IMR-90 (cell line): ENCODE data around the gene MLYCD. TPM values are rescaled to one million over a fixed set of nuclear protein-coding genes. Genes with fewer than 3 reads are reported as not detected.

Experiments used
- ATAC-seq: fragments of 200-7000 bp; cut with Tn5 transposase; 2 replicates; pipeline ENCODE4 v1.9.1; 2020; ENCODE audit warnings: low read depth, mild to moderate bottlenecking, moderate library complexity
- BruUV-seq: library from RNA; stranded (reverse); fragments of 400-500 nt; replicated peaks from 2 replicates; lab custom pipeline; 2021; lab: Mats Ljungman, UMichigan
- CTCF ChIA-PET: fragments of 300-600 bp; formaldehyde crosslinking; extraction: SDS; loops from one replicate; lab custom pipeline; 2021; ENCODE audit warnings: antibody characterized with exemption; lab: Yijun Ruan, JAX
- POLR2A ChIA-PET: fragments of 300-600 bp; sonication (Branson Sonifier 250); formaldehyde crosslinking; loops from one replicate; lab custom pipeline; 2022; ENCODE audit warnings: antibody characterized with exemption; ENCODE audit not compliant: unreplicated experiment; lab: Charles Lee
- DNase-seq: peaks from one replicate; pipeline ENCODE4 v3.0.0; 2013
- H2AFZ ChIP-seq: replicated peaks from 2 replicates; pipeline ENCODE3; 2013; ENCODE audit warnings: low read length, mild to moderate bottlenecking; ENCODE audit not compliant: poor library complexity
- H2AK5ac ChIP-seq: 2 replicates; pipeline ENCODE4 v1.6.1; 2013; ENCODE audit warnings: low read depth, low read length, inconsistent platforms
- H2AK9ac ChIP-seq: replicated peaks from 2 replicates; pipeline ENCODE3; 2013; ENCODE audit warnings: mild to moderate bottlenecking, low read depth, low read length, moderate library complexity; ENCODE audit not compliant: poor library complexity
- H2BK120ac ChIP-seq: 2 replicates; pipeline ENCODE4 v1.6.1; 2013; ENCODE audit warnings: low read depth, low read length, inconsistent platforms
- H2BK15ac ChIP-seq: 3 replicates; pipeline ENCODE4 v1.6.1; 2013; ENCODE audit warnings: low read depth, low read length, inconsistent platforms
- H2BK20ac ChIP-seq: 2 replicates; pipeline ENCODE4 v1.6.1; 2013; ENCODE audit warnings: low read depth, mild to moderate bottlenecking, inconsistent platforms, low read length, moderate library complexity
- H2BK5ac ChIP-seq: 2 replicates; pipeline ENCODE4 v1.6.1; 2013; ENCODE audit warnings: mild to moderate bottlenecking, low read depth, low read length, inconsistent platforms; ENCODE audit not compliant: poor library complexity, severe bottlenecking
- H3K14ac ChIP-seq: replicated peaks from 2 replicates; pipeline ENCODE4 v1.6.1; 2013; ENCODE audit warnings: low read depth, low read length, inconsistent platforms
- H3K18ac ChIP-seq: 2 replicates; pipeline ENCODE4 v1.6.1; 2013; ENCODE audit warnings: low read depth, low read length, control low read depth
- H3K23ac ChIP-seq: 2 replicates; pipeline ENCODE4 v1.6.1; 2013; ENCODE audit warnings: low read depth, low read length, inconsistent platforms
- H3K27ac ChIP-seq: 2 replicates; pipeline ENCODE4 v1.5.1; 2013; ENCODE audit warnings: mild to moderate bottlenecking, control low read depth, low read length; ENCODE audit not compliant: insufficient read depth
- H3K27me3 ChIP-seq: 2 replicates; pipeline ENCODE4 v1.6.1; 2013; ENCODE audit warnings: low read length; ENCODE audit not compliant: control insufficient read depth, insufficient read depth
- H3K36me3 ChIP-seq: 2 replicates; pipeline ENCODE4 v1.6.1; 2013; ENCODE audit warnings: low read length, mixed read lengths; ENCODE audit not compliant: control insufficient read depth, insufficient read depth
- H3K4ac ChIP-seq: 2 replicates; pipeline ENCODE4 v1.6.1; 2013; ENCODE audit warnings: low read depth, low read length, inconsistent platforms
- H3K4me1 ChIP-seq: 2 replicates; pipeline ENCODE4 v1.6.1; 2013; ENCODE audit warnings: low read length, mixed read lengths; ENCODE audit not compliant: control insufficient read depth, insufficient read depth
- H3K4me2 ChIP-seq: 2 replicates; pipeline ENCODE4 v1.6.1; 2013; ENCODE audit warnings: low read depth, mild to moderate bottlenecking, control low read depth, low read length, moderate library complexity
- H3K4me3 ChIP-seq: 2 replicates; pipeline ENCODE4 v1.5.1; 2013; ENCODE audit warnings: low read depth, mild to moderate bottlenecking, control low read depth, low read length, moderate library complexity; ENCODE audit not compliant: insufficient read depth
- H3K56ac ChIP-seq: 2 replicates; pipeline ENCODE4 v1.6.1; 2013; ENCODE audit warnings: low read length, inconsistent platforms; ENCODE audit not compliant: insufficient read depth; ENCODE audit errors: extremely low read depth
- H3K79me1 ChIP-seq, 2 experiments: 2 replicates each; pipeline ENCODE4 v1.6.1; 2013; ENCODE audit warnings: low read length in 2 of 2, inconsistent platforms in 1 of 2, low read depth in 1 of 2
- H3K9ac ChIP-seq: 2 replicates; pipeline ENCODE4 v1.6.1; 2013; ENCODE audit warnings: low read depth, low read length, control low read depth
- H3K9me1 ChIP-seq: 2 replicates; pipeline ENCODE4 v1.6.1; 2013; ENCODE audit warnings: low read length, inconsistent platforms; ENCODE audit not compliant: insufficient read depth
- H3K9me3 ChIP-seq: 2 replicates; pipeline ENCODE4 v1.6.1; 2013; ENCODE audit warnings: low read length; ENCODE audit not compliant: control insufficient read depth, insufficient read depth
- H4K20me1 ChIP-seq: 2 replicates; pipeline ENCODE4 v1.6.1; 2013; ENCODE audit warnings: low read length, inconsistent platforms; ENCODE audit not compliant: insufficient read depth
- H4K5ac ChIP-seq: 2 replicates; pipeline ENCODE4 v1.6.1; 2013; ENCODE audit warnings: mild to moderate bottlenecking, low read depth, low read length, control low read depth
- H4K8ac ChIP-seq, 2 experiments: 2 replicates each; pipeline ENCODE4 v1.6.1; 2013; ENCODE audit warnings: low read depth in 2 of 2, low read length in 2 of 2, control low read depth in 1 of 2, inconsistent platforms in 1 of 2
- H4K91ac ChIP-seq: 2 replicates; pipeline ENCODE4 v1.6.1; 2013; ENCODE audit warnings: low read depth, low read length, inconsistent platforms; ENCODE audit not compliant: insufficient read depth
- BHLHE40 ChIP-seq: fragments of 150-350 bp; IDR thresholded peaks from 2 replicates; pipeline ENCODE4 v1.6.1; 2016; ENCODE audit warnings: mild to moderate bottlenecking, low read depth, low read length
- CEBPB ChIP-seq: IDR thresholded peaks from 2 replicates; pipeline ENCODE4 v1.6.1; 2012; ENCODE audit warnings: low read depth, low read length, improper control_type of control experiment
- FOS ChIP-seq: fragments of 150-350 bp; IDR thresholded peaks from 2 replicates; pipeline ENCODE4 v1.6.1; 2016; ENCODE audit warnings: low read depth, low read length
- MAFK ChIP-seq: IDR thresholded peaks from 2 replicates; pipeline ENCODE4 v1.6.1; 2012; ENCODE audit warnings: low read depth, low read length, improper control_type of control experiment
- MXI1 ChIP-seq: IDR thresholded peaks from 2 replicates; pipeline ENCODE4 v1.6.1; 2012; ENCODE audit warnings: low read depth, mild to moderate bottlenecking, low read length, moderate library complexity, borderline replicate concordance
- NFE2L2 ChIP-seq: fragments of 150-350 bp; IDR thresholded peaks from 2 replicates; pipeline ENCODE4 v1.6.1; 2016; ENCODE audit warnings: low read depth, mild to moderate bottlenecking, low read length
- POLR2A ChIP-seq: IDR thresholded peaks from 2 replicates; pipeline ENCODE4 v1.6.1; 2012; ENCODE audit warnings: mild to moderate bottlenecking, low read depth, low read length
- RAD21 ChIP-seq: IDR thresholded peaks from 2 replicates; pipeline ENCODE4 v1.6.1; 2012; ENCODE audit warnings: low read length, improper control_type of control experiment
- RCOR1 ChIP-seq: IDR thresholded peaks from 2 replicates; pipeline ENCODE4 v1.6.1; 2012; ENCODE audit warnings: mild to moderate bottlenecking, low read length, improper control_type of control experiment; ENCODE audit not compliant: insufficient replicate concordance
- RFX5 ChIP-seq: IDR thresholded peaks from 2 replicates; pipeline ENCODE4 v1.8.0; 2012; ENCODE audit warnings: low read depth, mild to moderate bottlenecking, low read length, moderate library complexity
- WGBS, 2 experiments: methylation state at CpG; one replicate each; pipeline versions ENCODE4 v1.1.5 to v1.1.7; 2013; ENCODE audit warnings: missing lambda C conversion rate in 2 of 2; ENCODE audit not compliant: insufficient read length in 1 of 2; ENCODE audit errors: extremely low coverage in 2 of 2; 5-methylcytosine and 5-hydroxymethylcytosine counted together
- dilution Hi-C: fragments of 300-500 bp; cut with HindIII; formaldehyde crosslinking; loops from one replicate; pipeline ENCODE4 v1.14.3; 2018; ENCODE audit warnings: low sequenced_read_pairs; ENCODE audit not compliant: unreplicated experiment
- in situ Hi-C: fragments of 300-500 bp; cut with MboI; formaldehyde crosslinking; loops from 3 replicates; pipeline ENCODE4 v1.14.3; 2019; ENCODE audit warnings: low sequenced_read_pairs, inconsistent platforms, mixed read lengths
- intact Hi-C: fragments of 100-400 bp; cut with micrococcal nuclease; formaldehyde crosslinking; loops from 2 replicates; pipeline ENCODE4 v1.10.0; 2022
- polyA plus RNA-seq, 3 experiments: library from polyadenylated mRNA; depleted of rRNA; stranded (reverse); fragments of >200 nt; gene quantifications; 2 replicates each; pipeline ENCODE4 v1.2.3, GENCODE V29; 2012; ENCODE audit warnings: low replicate concordance in 1 of 3
- total RNA-seq: library from RNA; depleted of rRNA; stranded (reverse); fragments of >200 nt; gene quantifications from 2 replicates; pipeline ENCODE4 v1.2.3, GENCODE V29; 2012
- TF ChIP-seq, protein P1 (sequence below): fragments of 150-350 bp; IDR thresholded peaks from 2 replicates; pipeline ENCODE4 v1.6.1; 2017; ENCODE audit warnings: mild to moderate bottlenecking, antibody characterized with exemption, low read length, low read depth
- TF ChIP-seq, protein P2 (sequence below): fragments of 150-350 bp; IDR thresholded peaks from 2 replicates; pipeline ENCODE4 v1.6.1; 2016; ENCODE audit warnings: low read depth, mild to moderate bottlenecking, low read length, moderate library complexity, borderline replicate concordance
- TF ChIP-seq, protein P3 (sequence below): conservative IDR thresholded peaks from 2 replicates; pipeline ENCODE4 v1.5.1; 2012; ENCODE audit warnings: mild to moderate bottlenecking, low read depth, low read length, improper control_type of control experiment

MLYCD gene
- total and polyA plus RNA-seq, 2 of the 4 experiments (the other 2 are of a cell fraction): 1.9 to 2.7 TPM

DNA sequence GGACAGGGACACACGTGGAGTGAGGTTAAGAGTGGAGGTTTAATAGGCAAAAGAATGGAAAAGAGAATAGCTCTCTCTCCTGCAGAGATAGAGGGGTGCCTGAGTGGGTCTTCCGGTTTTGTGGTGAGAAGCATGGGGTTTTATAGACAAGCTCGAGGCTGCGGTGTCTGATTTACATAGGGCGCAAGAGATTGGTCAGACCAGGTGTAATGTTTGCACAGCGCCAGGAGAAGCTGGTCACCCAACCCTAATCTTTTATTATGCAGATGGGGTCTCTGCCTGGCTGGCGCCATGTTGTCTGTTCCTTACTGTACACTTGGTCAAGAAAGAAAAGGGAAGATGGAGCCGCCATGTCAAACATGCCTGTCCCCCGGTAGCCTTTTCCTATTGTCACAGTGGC, 44.5 kb upstream of the MLYCD start:
- Histone ChIP-seq H3K27ac (no peak overlapping the region), H2AFZ (no peak overlapping the region), H3K79me1 (no peaks in the 10 kb centered on the region), H3K4me2 (no peak overlapping the region), H4K91ac (no peak overlapping the region), H4K5ac (no peak overlapping the region), H2AK9ac (no peak overlapping the region), H2BK120ac (no peak overlapping the region), H3K36me3 (no peaks in the 10 kb centered on the region), H3K23ac (no peak overlapping the region), H2AK5ac (no peak overlapping the region), H3K56ac (no peak overlapping the region), H3K14ac (no peak overlapping the region), H3K9me1 (no peaks in the 10 kb centered on the region), H3K4me3 (no peak overlapping the region), H2BK20ac (no peak overlapping the region), H4K20me1 (no peaks in the 10 kb centered on the region), H3K4ac (no peak overlapping the region), H2BK15ac (no peak overlapping the region), H3K18ac (no peak overlapping the region), H3K4me1 (no peaks in the 10 kb centered on the region), H3K27me3 (peaks cover 30% of the 10 kb centered on the region), H4K8ac (no peak overlapping the region), H3K9me3 (no peaks in the 10 kb centered on the region; the same call in 1 of the 2 replicates), H3K9ac (no peak overlapping the region), H2BK5ac (no peak overlapping the region)
- 70% methylated on average over 2 of the region's 9 CpGs; no CpG with 5 or more reads in 1 of the 2 experiments for WGBS, 2 experiments
- intact Hi-C loops: no loop called here
- ChIA-PET CTCF (interaction anchor here (0.6 to 1.2 kb wide), 2 partner anchors 18 to 19 kb away, joined by 3 read pairs; no protein-coding TSS in a partner anchor), POLR2A (no interaction called here)
- ATAC-seq (no peak), DNase-seq (no peak)
- TF ChIP-seq BHLHE40 (no peak), MXI1 (no peak), NFE2L2 (no peak), CEBPB (no peak), RFX5 (no peak), POLR2A (no peak), MAFK (no peak), RAD21 (no peak), RCOR1 (no peak), FOS (no peak)
- TF ChIP-seq, protein P1, sequence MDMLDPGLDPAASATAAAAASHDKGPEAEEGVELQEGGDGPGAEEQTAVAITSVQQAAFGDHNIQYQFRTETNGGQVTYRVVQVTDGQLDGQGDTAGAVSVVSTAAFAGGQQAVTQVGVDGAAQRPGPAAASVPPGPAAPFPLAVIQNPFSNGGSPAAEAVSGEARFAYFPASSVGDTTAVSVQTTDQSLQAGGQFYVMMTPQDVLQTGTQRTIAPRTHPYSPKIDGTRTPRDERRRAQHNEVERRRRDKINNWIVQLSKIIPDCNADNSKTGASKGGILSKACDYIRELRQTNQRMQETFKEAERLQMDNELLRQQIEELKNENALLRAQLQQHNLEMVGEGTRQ: no peak
- TF ChIP-seq, protein P2, sequence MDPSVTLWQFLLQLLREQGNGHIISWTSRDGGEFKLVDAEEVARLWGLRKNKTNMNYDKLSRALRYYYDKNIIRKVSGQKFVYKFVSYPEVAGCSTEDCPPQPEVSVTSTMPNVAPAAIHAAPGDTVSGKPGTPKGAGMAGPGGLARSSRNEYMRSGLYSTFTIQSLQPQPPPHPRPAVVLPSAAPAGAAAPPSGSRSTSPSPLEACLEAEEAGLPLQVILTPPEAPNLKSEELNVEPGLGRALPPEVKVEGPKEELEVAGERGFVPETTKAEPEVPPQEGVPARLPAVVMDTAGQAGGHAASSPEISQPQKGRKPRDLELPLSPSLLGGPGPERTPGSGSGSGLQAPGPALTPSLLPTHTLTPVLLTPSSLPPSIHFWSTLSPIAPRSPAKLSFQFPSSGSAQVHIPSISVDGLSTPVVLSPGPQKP: no peak
- TF ChIP-seq, protein P3, sequence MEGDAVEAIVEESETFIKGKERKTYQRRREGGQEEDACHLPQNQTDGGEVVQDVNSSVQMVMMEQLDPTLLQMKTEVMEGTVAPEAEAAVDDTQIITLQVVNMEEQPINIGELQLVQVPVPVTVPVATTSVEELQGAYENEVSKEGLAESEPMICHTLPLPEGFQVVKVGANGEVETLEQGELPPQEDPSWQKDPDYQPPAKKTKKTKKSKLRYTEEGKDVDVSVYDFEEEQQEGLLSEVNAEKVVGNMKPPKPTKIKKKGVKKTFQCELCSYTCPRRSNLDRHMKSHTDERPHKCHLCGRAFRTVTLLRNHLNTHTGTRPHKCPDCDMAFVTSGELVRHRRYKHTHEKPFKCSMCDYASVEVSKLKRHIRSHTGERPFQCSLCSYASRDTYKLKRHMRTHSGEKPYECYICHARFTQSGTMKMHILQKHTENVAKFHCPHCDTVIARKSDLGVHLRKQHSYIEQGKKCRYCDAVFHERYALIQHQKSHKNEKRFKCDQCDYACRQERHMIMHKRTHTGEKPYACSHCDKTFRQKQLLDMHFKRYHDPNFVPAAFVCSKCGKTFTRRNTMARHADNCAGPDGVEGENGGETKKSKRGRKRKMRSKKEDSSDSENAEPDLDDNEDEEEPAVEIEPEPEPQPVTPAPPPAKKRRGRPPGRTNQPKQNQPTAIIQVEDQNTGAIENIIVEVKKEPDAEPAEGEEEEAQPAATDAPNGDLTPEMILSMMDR: no peak
- BruUV-seq: no TSS peak
- dilution Hi-C loops: no loop called here
- in situ Hi-C loops: loop anchor here (25.0 kb wide), 1 partner anchor 1592 kb away; no protein-coding TSS in a partner anchor
